ENCODE results near the gene NPW.
A peak's percentile ranks its signal among the peaks of the same experiment; 100 is the strongest.

Gene NPW

DNA sequence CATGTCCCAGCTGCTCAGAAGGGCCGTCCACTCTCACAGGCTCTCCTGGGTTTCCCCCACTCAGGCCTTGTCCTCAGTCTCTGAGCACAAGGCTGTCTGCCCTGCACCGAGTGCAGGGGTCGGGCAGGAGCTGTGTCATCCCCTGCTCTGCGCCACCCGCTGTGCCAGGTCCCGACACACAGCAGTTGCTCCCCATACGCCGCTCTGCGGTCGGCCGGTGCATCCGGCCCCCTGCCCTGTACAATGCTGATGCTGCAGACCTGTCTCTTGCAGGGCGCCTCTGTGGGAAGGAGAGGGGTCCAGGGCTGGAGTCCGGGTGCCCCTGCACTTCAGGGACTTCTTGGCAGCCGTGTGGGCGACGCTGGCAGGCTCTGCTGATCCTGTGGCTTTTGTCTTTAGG lies 34.3 kb downstream of the NPW start:
- POLR2A ChIA-PET, result no interaction called here
- DNase-seq (ENCODE audit: extremely low spot score), result no peak
- CTCF ChIA-PET, result interaction anchor here (0.9 kb wide), 1 partner anchor 31 kb away, joined by 3 read pairs; no protein-coding TSS in a partner anchor
- TF ChIP-seq SUZ12 (IDR thresholded peaks at IDR 0.05), result no peak
- TF ChIP-seq, protein P1, sequence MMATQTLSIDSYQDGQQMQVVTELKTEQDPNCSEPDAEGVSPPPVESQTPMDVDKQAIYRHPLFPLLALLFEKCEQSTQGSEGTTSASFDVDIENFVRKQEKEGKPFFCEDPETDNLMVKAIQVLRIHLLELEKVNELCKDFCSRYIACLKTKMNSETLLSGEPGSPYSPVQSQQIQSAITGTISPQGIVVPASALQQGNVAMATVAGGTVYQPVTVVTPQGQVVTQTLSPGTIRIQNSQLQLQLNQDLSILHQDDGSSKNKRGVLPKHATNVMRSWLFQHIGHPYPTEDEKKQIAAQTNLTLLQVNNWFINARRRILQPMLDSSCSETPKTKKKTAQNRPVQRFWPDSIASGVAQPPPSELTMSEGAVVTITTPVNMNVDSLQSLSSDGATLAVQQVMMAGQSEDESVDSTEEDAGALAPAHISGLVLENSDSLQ (IDR thresholded peaks at IDR 0.05), result no peak
- TF ChIP-seq TARDBP (IDR thresholded peaks at IDR 0.05), result no peak
- no peak for TF ChIP-seq L3MBTL2 (conservative IDR thresholded peaks at IDR 0.05)
- TF ChIP-seq CTBP1 (IDR thresholded peaks at IDR 0.05; ENCODE audit: borderline replicate concordance), result no peak
- no peak for TF ChIP-seq FOXM1 (IDR thresholded peaks at IDR 0.05; ENCODE audit: borderline replicate concordance)
- no peak for TF ChIP-seq ELF4 (IDR thresholded peaks at IDR 0.05)
- no peak for TF ChIP-seq BHLHE40 (IDR thresholded peaks at IDR 0.05; ENCODE audit: borderline replicate concordance)
- no peak for TF ChIP-seq ARNT (IDR thresholded peaks at IDR 0.05)
- TF ChIP-seq FOXK2 (IDR thresholded peaks at IDR 0.05), result no peak
- no peak for TF ChIP-seq LEF1 (IDR thresholded peaks at IDR 0.05; ENCODE audit: borderline replicate concordance)
- TF ChIP-seq ZNF384 (IDR thresholded peaks at IDR 0.05), result no peak
- TF ChIP-seq SP1 (IDR thresholded peaks at IDR 0.05), result no peak
- no peak for TF ChIP-seq HDGF (IDR thresholded peaks at IDR 0.05; ENCODE audit: borderline replicate concordance)
- no peak for TF ChIP-seq NFRKB (IDR thresholded peaks at IDR 0.05)
- no peak for TF ChIP-seq FOXA1 (IDR thresholded peaks at IDR 0.05)

DNA sequence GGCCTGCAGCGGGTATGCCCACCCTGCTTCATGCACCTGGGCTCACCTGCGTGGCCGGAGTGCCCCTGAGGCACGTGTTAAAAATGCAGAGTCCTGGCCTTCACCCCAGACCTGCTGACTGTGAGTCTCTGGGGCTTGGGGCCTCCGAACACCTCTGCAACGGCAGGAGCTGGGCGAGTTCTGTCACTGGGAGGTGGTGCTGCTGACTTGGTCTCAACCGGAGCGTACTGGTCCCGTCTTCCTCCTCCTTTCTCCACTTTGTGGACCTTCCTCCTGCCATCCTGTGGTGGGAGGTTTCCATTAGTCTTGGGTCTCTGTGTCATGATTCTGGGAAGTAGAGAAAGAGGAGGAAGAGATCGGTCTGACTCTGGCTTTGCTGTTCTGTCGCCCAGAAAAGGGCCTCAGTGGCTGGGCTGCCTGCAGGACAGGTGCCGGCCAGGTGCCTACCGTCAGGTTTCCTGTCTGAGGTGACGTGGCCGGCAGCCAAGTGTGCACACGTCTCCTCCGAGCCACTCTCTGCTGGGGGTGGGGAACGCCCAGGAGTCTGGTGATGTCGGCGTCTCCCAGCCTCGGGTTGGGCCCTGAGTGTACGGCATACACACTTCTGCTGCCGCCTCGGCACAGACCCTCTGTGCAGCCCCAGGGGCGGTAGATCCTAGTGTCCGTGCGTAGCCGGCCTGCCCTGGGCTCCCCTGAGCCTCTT lies 35.1 kb downstream of the NPW start:
- ChIA-PET CTCF (no interaction called here), POLR2A (no interaction called here)
- no peak for DNase-seq (ENCODE audit: extremely low spot score)
- TF ChIP-seq TARDBP (IDR thresholded peaks at IDR 0.05), result no peak
- no peak for TF ChIP-seq CTBP1 (IDR thresholded peaks at IDR 0.05; ENCODE audit: borderline replicate concordance)
- no peak for TF ChIP-seq BHLHE40 (IDR thresholded peaks at IDR 0.05; ENCODE audit: borderline replicate concordance)
- TF ChIP-seq ELF4 (IDR thresholded peaks at IDR 0.05), result no peak
- no peak for TF ChIP-seq SP1 (IDR thresholded peaks at IDR 0.05)
- no peak for TF ChIP-seq L3MBTL2 (conservative IDR thresholded peaks at IDR 0.05)
- TF ChIP-seq LEF1 (IDR thresholded peaks at IDR 0.05; ENCODE audit: borderline replicate concordance), result no peak
- TF ChIP-seq HDGF (IDR thresholded peaks at IDR 0.05; ENCODE audit: borderline replicate concordance), result no peak
- no peak for TF ChIP-seq FOXM1 (IDR thresholded peaks at IDR 0.05; ENCODE audit: borderline replicate concordance)
- no peak for TF ChIP-seq ZNF384 (IDR thresholded peaks at IDR 0.05)
- TF ChIP-seq, protein P1 (IDR thresholded peaks at IDR 0.05), result no peak
- no peak for TF ChIP-seq FOXK2 (IDR thresholded peaks at IDR 0.05)
- TF ChIP-seq SUZ12 (IDR thresholded peaks at IDR 0.05), result no peak
- no peak for TF ChIP-seq NFRKB (IDR thresholded peaks at IDR 0.05)
- no peak for TF ChIP-seq FOXA1 (IDR thresholded peaks at IDR 0.05)

DNA sequence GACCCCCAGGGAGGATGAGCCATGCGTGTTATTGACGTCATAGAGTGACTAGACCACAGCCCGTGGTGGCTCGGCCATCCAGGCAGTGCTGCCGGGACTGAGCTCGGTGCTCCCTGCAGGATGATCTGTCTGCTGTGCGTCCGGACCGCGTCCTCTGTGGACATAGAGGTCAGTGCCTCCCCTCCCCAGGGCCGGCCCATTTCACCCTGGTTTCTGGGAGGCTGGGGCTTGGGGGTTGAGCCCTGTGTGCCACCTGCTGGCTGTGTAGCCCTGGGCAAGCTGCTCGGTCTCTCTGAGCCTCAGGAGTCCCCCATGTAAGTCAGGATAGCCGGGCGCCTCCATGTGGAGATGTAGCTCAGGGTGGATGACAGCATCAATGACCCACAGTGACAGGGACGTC lies 36.5 kb downstream of the NPW start:
- no peak for DNase-seq (ENCODE audit: extremely low spot score)
- POLR2A ChIA-PET, result interaction anchor here (1.5 kb wide), 1 partner anchor 91 kb away, joined by 7 read pairs; the partner anchor contains the start of gene RPS2
- no peak for TF ChIP-seq FOXA1 (IDR thresholded peaks at IDR 0.05)
- TF ChIP-seq BHLHE40 (IDR thresholded peaks at IDR 0.05; ENCODE audit: borderline replicate concordance), result no peak
- TF ChIP-seq FOXK2 (IDR thresholded peaks at IDR 0.05), result no peak
- no peak for TF ChIP-seq CTBP1 (IDR thresholded peaks at IDR 0.05; ENCODE audit: borderline replicate concordance)
- TF ChIP-seq L3MBTL2 (conservative IDR thresholded peaks at IDR 0.05), result no peak
- no peak for TF ChIP-seq LEF1 (IDR thresholded peaks at IDR 0.05; ENCODE audit: borderline replicate concordance)
- TF ChIP-seq TARDBP (IDR thresholded peaks at IDR 0.05), result no peak
- CTCF ChIA-PET, result no interaction called here

DNA sequence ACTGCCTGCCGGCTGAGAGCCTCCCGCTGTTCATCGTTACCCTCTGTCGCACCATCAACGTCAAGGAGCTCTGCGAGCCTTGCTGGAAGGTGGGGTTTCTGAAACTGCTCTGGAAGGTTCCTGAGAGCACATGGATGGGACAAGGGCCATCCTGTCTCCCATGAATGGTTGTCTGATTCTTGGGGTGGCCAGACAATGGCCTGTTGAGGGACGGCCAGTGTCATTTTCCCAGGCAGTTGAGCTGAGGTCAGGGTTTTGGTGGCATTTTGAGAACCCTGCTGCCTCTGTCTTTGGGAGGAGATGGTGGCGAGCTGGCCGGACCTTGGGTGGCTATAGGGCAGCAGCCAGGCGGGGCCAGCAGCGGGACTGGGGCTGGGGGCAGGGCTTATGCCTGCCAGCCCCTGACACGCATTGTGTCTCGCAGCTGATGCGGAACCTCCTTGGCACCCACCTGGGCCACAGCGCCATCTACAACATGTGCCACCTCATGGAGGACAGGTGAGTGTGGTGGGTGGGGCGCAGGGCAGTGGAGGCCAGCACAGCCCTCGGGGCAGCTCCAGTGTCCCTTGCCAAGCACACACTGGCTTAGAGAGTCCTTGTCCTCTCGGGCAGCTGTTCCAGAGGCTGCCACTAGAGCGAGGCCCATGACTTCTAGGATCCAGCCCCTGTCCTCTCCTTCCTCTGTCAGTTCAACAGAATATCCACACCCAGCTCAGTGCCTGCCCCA lies 37.3 kb downstream of the NPW start:
- ChIA-PET CTCF (interaction anchor here (0.7 to 0.9 kb wide), 2 partner anchors 9 to 22 kb away, joined by 3 read pairs; partner anchors contain the start of gene NTHL1), POLR2A (interaction anchor here (0.5 to 1.5 kb wide), 5 partner anchors 9 to 117 kb away, joined by 3 to 11 read pairs (median 4); partner anchors contain the start of genes NTHL1, RPS2, TRAF7 and TSC2)
- TF ChIP-seq ARNT (IDR thresholded peaks at IDR 0.05) (no peak), CTBP1 (IDR thresholded peaks at IDR 0.05; ENCODE audit: borderline replicate concordance) (no peak)
- TF ChIP-seq, protein P1 (IDR thresholded peaks at IDR 0.05), result no peak
- peak; percentile 48 for DNase-seq (ENCODE audit: extremely low spot score)

DNA sequence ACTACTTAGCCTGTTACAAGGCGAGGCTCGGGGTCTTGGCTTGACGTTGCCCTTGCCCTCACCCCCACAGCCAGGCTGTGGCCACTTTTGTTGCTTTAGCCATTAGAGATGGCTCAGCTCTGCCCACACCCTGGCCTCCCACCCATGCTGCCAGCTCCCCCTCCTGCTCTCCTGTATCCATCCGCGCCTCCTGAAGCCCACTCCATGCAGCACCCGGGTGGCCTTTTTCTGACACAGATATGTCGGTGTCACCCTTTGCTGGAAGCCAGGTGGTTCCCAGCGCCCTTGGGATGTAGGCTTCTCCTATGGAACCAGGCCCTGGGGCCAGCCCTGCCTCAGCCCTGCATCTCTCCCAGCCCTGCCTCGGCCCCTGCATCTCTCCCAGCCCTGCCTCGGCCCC lies 37.9 kb downstream of the NPW start:
- ChIA-PET CTCF (interaction anchor here (0.9 kb wide), 1 partner anchor 22 kb away, joined by 3 read pairs; no protein-coding TSS in a partner anchor), POLR2A (interaction anchor here (0.6 to 1.5 kb wide), 3 partner anchors 10 to 98 kb away, joined by 3 to 11 read pairs (median 7); partner anchors contain the start of genes NTHL1, RPS2, TRAF7 and TSC2)
- no peak for TF ChIP-seq SP1 (IDR thresholded peaks at IDR 0.05)
- no peak for TF ChIP-seq FOXA1 (IDR thresholded peaks at IDR 0.05)
- TF ChIP-seq, protein P1 (IDR thresholded peaks at IDR 0.05), result no peak
- TF ChIP-seq L3MBTL2 (conservative IDR thresholded peaks at IDR 0.05), result no peak
- TF ChIP-seq HDGF (IDR thresholded peaks at IDR 0.05; ENCODE audit: borderline replicate concordance), result no peak
- no peak for TF ChIP-seq FOXK2 (IDR thresholded peaks at IDR 0.05)
- TF ChIP-seq CTBP1 (IDR thresholded peaks at IDR 0.05; ENCODE audit: borderline replicate concordance), result no peak
- no peak for TF ChIP-seq FOXM1 (IDR thresholded peaks at IDR 0.05; ENCODE audit: borderline replicate concordance)
- no peak for TF ChIP-seq NFRKB (IDR thresholded peaks at IDR 0.05)
- TF ChIP-seq BHLHE40 (IDR thresholded peaks at IDR 0.05; ENCODE audit: borderline replicate concordance), result no peak
- no peak for TF ChIP-seq LEF1 (IDR thresholded peaks at IDR 0.05; ENCODE audit: borderline replicate concordance)
- TF ChIP-seq ARNT (IDR thresholded peaks at IDR 0.05), result no peak
- TF ChIP-seq SUZ12 (IDR thresholded peaks at IDR 0.05), result no peak
- TF ChIP-seq TARDBP (IDR thresholded peaks at IDR 0.05), result no peak
- TF ChIP-seq ZNF384 (IDR thresholded peaks at IDR 0.05), result no peak
- no peak for TF ChIP-seq ELF4 (IDR thresholded peaks at IDR 0.05)
- DNase-seq (ENCODE audit: extremely low spot score), result no peak

Data from HEK293T (cell line).